Skeletal muscle tissue (tissue), 4 donors: Measurements from ENCODE around the gene HDAC4. TPM values are rescaled to one million over a fixed set of nuclear protein-coding genes. Genes with fewer than 3 reads are reported as not detected.

Source experiments
- H3K27ac ChIP-seq: one replicate; pipeline ENCODE4 v1.7.0; 2013; ENCODE audit warnings: mild to moderate bottlenecking, low read depth, low read length, inconsistent platforms
- H3K27me3 ChIP-seq, 3 donors: one replicate each; pipeline ENCODE4 v1.7.0; 2013; ENCODE audit warnings: low read length in 3 of 3; ENCODE audit not compliant: control insufficient read depth in 3 of 3, insufficient read depth in 3 of 3
- H3K36me3 ChIP-seq, 3 donors: one replicate each; pipeline ENCODE4 v1.7.0; 2013; ENCODE audit warnings: low read length in 3 of 3; ENCODE audit not compliant: control insufficient read depth in 3 of 3, insufficient read depth in 3 of 3
- H3K4me1 ChIP-seq, 3 donors: one replicate each; pipeline ENCODE4 v1.7.0; 2013; ENCODE audit warnings: low read length in 3 of 3, mild to moderate bottlenecking in 3 of 3; ENCODE audit not compliant: control insufficient read depth in 3 of 3, insufficient read depth in 3 of 3
- H3K4me3 ChIP-seq, 3 donors: one replicate each; pipeline ENCODE4 v1.7.0; 2013; ENCODE audit warnings: low read length in 3 of 3
- H3K9ac ChIP-seq, 3 donors: one replicate each; pipeline ENCODE4 v1.7.0; 2013; ENCODE audit warnings: low read length in 3 of 3, mild to moderate bottlenecking in 3 of 3, moderate library complexity in 2 of 3, low read depth in 1 of 3
- H3K9me3 ChIP-seq, 3 donors: one replicate each; pipeline ENCODE4 v1.7.0; 2013; ENCODE audit warnings: low read length in 3 of 3; ENCODE audit not compliant: control insufficient read depth in 3 of 3
- total RNA-seq: library from RNA; depleted of rRNA; stranded (reverse); fragments of >200 nt; gene quantifications from one replicate; pipeline ENCODE4 v1.2.3, GENCODE V29; 2014
- donor health status: Osteomylitis.

HDAC4 gene
- total RNA-seq, 1 donor from 2014 or later: 23.5 TPM

- H3K27me3 ChIP-seq: no peaks in the 10 kb centered on the region
- H3K4me3 ChIP-seq: no peak overlapping the region
- H3K27ac ChIP-seq: peak overlapping the region; percentile 89
- peaks cover 0 to 4% (median 0%) of the 10 kb centered on the region in 3 donors for H3K36me3 ChIP-seq
- H3K9me3 ChIP-seq: no peaks in the 10 kb centered on the region
- H3K4me1 ChIP-seq: peaks cover 63 to 91% (median 79%) of the 10 kb centered on the region in 3 donors
- peak overlapping the region; percentile 8 to 54 (median 12) for H3K9ac ChIP-seq
Measured at GRCh38 chr2:239278361-239278760, 122.5 kb downstream of the HDAC4 start.

DNA sequence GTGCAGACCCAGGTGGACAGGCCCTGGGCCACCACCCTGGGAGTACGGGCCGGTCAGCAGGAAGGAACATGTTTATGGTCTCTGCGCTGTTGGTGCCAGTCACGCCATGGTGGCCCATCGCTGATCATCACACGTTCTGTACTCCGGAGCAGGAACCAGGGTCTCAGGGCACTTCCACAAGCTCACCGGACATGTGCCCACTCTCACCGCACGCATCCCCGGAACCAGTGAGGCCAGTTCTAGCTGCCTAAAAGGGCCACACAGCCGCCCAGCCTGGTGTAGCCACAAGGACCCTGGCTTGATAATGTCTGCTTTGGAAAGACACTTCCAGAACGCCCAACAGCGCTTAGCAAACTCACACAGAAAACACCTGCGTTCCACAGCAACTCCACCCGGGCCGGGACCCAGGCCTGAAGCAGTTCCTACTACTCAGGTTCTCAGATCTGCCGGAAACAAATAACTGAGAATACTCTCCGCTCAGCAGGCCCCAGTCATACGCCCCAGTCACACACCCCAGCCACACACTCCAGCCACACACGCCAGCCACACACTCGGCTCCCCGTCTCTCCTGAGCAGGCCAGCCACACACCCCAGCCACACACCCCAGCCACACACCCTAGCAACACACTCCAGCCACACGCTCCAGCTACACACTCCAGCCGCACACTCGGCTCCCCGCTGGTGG is 123.3 kb downstream of the HDAC4 start:
- Histone ChIP-seq H3K27ac (peak overlapping the region; percentile 89), H3K27me3 (no peaks in the 10 kb centered on the region), H3K4me3 (peak overlapping the region in 2 of 3 donors; percentile 41 to 54), H3K9ac (peak overlapping the region; percentile 22 to 76 (median 62)), H3K9me3 (no peaks in the 10 kb centered on the region), H3K4me1 (peaks cover 70 to 91% (median 82%) of the 10 kb centered on the region in 3 donors), H3K36me3 (peaks cover 0 to 4% (median 4%) of the 10 kb centered on the region in 3 donors)

GRCh38 chr2:239276851-239277250 is 124.0 kb downstream of the HDAC4 start:
- H3K4me1 ChIP-seq: peaks cover 76 to 92% (median 88%) of the 10 kb centered on the region in 3 donors
- no peaks in the 10 kb centered on the region for H3K27me3 ChIP-seq
- peak overlapping the region; percentile 12 to 76 (median 62) for H3K9ac ChIP-seq
- H3K9me3 ChIP-seq: no peaks in the 10 kb centered on the region
- H3K36me3 ChIP-seq: peaks cover 0 to 4% (median 4%) of the 10 kb centered on the region in 3 donors
- H3K27ac ChIP-seq: peak overlapping the region; percentile 89
- peak overlapping the region in 2 of 3 donors; percentile 41 to 54 for H3K4me3 ChIP-seq

DNA sequence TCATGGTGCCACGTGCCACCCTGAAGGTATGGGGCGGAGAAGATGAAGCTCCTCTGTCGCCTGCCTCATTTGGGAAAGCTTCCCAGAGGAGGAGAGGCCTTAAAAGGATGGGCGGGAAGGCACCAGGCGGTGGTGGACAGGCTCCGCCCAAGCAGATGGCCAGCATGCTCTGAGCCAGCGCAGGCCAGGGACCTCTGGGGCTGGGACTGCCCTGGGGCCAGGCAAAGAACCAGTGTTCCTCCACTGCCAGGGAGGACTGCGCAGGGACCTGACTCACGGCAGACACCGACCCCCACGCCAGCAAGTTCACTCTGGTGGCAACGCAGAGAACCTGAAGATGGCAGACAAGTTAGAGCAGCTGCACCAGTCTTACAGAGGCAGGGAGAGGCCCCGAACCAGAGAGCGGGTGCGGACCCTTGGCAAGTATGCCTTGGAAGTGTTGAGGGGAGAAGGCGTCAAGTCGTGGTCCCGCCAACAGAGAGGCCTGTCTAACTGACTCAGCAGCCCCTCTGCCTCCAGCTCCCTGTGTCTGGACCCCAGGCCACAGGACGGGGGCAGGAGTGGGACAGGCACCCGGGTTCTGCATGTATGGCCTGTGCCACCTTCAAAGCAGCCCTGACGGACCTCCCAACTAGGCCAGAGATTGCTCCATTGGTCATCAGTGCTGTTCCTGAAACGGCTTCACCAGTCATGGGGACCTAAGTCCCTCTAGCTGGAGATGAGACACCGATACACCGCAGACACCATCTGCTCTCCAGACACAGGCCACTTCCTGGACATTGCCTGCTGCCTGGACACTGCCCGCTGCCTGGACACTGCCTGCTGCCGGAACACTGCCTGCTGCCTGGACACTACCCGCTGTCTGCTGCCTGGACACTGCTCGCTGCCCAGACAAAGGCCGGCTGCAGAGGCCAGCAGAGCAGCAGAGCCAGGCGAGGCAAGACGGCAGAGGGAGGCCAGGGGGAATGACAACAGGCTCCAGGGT is 124.7 kb downstream of the HDAC4 start:
- Histone ChIP-seq H3K9me3 (no peaks in the 10 kb centered on the region), H3K9ac (peak overlapping the region; percentile 4 to 76 (median 62)), H3K4me3 (peak overlapping the region; percentile 35 to 64 (median 54)), H3K27ac (peak overlapping the region; percentile 89), H3K36me3 (peaks cover 0 to 4% (median 4%) of the 10 kb centered on the region in 3 donors), H3K4me1 (peaks cover 82 to 96% (median 95%) of the 10 kb centered on the region in 3 donors), H3K27me3 (no peaks in the 10 kb centered on the region)

GRCh38 chr2:239275044-239275685 is 125.7 kb downstream of the HDAC4 start:
- peaks cover 0 to 5% (median 4%) of the 10 kb centered on the region in 3 donors for H3K36me3 ChIP-seq
- no peaks in the 10 kb centered on the region for H3K9me3 ChIP-seq
- H3K27ac ChIP-seq: peak overlapping the region; percentile 89
- H3K4me3 ChIP-seq: peak overlapping the region; percentile 35 to 64 (median 54)
- H3K27me3 ChIP-seq: no peaks in the 10 kb centered on the region
- peak overlapping the region; percentile 47 to 76 (median 58) for H3K9ac ChIP-seq
- peaks cover 87 to 99% (median 96%) of the 10 kb centered on the region in 3 donors for H3K4me1 ChIP-seq

- Histone ChIP-seq H3K36me3 (peaks cover 0 to 7% (median 2%) of the 10 kb centered on the region in 3 donors), H3K27ac (peak overlapping the region; percentile 89), H3K9me3 (no peaks in the 10 kb centered on the region), H3K4me1 (peaks cover 87 to 99% (median 96%) of the 10 kb centered on the region in 3 donors), H3K27me3 (no peaks in the 10 kb centered on the region), H3K4me3 (peak overlapping the region; percentile 1 to 49 (median 35)), H3K9ac (peak overlapping the region; percentile 47 to 76 (median 58))
Measured at GRCh38 chr2:239274391-239275043, 126.3 kb downstream of the HDAC4 start.

GRCh38 chr2:239273280-239274234 is 127.3 kb downstream of the HDAC4 start:
- peak overlapping the region; percentile 89 for H3K27ac ChIP-seq
- no peak overlapping the region for H3K9ac ChIP-seq
- peaks cover 87 to 99% (median 96%) of the 10 kb centered on the region in 3 donors for H3K4me1 ChIP-seq

DNA sequence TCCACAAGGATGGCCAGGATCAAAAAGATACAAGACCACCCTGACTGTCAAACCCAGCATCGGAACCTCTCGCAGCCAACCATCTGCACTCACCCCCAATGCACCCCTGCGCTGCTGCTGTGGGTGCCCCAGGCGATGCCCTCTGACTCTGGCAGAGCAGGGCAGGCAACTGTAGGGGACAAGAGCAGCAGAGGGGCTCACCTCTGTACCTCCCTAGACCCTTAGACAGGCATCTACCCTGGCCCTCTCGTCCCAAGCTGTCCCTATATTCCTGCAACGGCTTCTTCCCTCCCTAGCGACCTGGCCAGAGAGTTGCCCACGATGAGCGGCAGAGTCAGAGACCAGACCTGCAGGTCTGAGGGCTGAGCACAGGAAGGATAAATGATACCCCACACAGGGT is 128.2 kb downstream of the HDAC4 start:
- Histone ChIP-seq H3K27ac (peak overlapping the region; percentile 22), H3K9ac (peak overlapping the region in 1 of 3 donors; percentile 33), H3K4me1 (peaks cover 91 to 99% (median 96%) of the 10 kb centered on the region in 3 donors)

More at GRCh38 chr2:239273280-239274234, 127.3 kb downstream of the HDAC4 start:
- peaks cover 0 to 7% (median 2%) of the 10 kb centered on the region in 3 donors for H3K36me3 ChIP-seq
- H3K27me3 ChIP-seq: no peaks in the 10 kb centered on the region
- H3K9me3 ChIP-seq: no peaks in the 10 kb centered on the region
- H3K4me3 ChIP-seq: peak overlapping the region in 1 of 3 donors; percentile 17

More for the DNA sequence above, 128.2 kb downstream of the HDAC4 start:
- Histone ChIP-seq H3K4me3 (no peak overlapping the region), H3K9me3 (no peaks in the 10 kb centered on the region), H3K27me3 (no peaks in the 10 kb centered on the region), H3K36me3 (peaks cover 0 to 7% (median 2%) of the 10 kb centered on the region in 3 donors)
